A375 (cell line): Measurements from ENCODE around the gene SPCS2. TPM values are rescaled to one million over a fixed set of nuclear protein-coding genes. Genes with fewer than 3 reads are reported as not detected.

Experiments
- small RNA-seq: library from RNA; depleted of rRNA; stranded (forward); fragments of <200 nt; gene quantifications from one replicate; pipeline ENCODE3, GENCODE V24; 2014
- total RNA-seq: library from RNA; depleted of rRNA; stranded (reverse); fragments of >200 nt; shearing (Covaris generic); gene quantifications from 2 replicates; pipeline ENCODE4 v1.2.3, GENCODE V29; 2014; rRNA removed

SPCS2 gene
- total RNA-seq: 57.3 and 67.4 TPM in 2 replicates

DNA sequence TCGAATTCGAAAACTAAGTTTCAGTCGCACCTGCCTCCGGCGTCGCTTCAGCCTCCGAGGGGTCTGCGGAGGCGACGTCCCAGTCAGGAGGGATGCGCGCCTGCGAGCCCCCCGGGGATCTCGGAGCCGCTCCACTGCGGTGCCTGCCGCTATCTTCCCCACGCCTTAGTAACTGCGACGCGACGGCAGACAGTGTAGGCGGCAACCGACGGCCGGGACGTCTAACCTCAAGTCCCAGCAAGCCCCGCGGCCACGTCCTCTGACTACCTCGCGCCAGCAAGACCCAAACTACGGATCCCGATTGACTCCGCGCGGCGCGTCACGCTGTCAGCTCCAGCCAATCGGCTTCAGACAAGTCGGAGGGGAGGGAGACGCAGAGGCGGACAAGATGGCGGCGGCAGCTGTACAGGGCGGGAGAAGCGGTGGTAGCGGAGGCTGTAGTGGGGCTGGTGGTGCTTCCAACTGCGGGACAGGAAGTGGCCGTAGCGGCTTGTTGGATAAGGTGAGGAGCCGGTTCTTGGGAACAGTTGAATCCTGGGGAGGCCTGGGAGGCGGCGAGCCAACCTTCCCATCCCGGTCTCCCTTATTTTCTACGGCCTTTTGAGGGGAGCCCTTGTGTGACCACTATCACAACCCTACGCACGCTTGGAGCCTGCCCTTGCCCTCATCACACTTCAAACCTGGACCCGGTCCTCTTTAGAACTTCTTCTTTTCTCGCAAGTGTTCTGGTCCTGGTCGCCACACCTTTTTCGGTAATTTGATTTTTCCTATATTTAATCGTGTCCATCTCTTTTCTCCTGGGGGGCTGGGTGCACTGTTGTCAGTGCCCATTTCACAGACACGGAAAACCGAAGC, at the start of gene SPCS2, which contains the start of gene XRRA1:
SPCS2 (plus strand) TSS at position 369 of the 855 bp plus-strand sequence; CDS start at position 389, 20 bp downstream.
XRRA1 (minus strand) TSS at position 194 of the 855 bp plus-strand sequence. CDS start 8,213 bp downstream, outside the sequence.

GRCh38 chr11:74988541-74989259, 39.6 kb downstream of the SPCS2 start, which contains the start of gene NEU3:
TSS of gene NEU3 (plus strand) at chr11:74988933. CDS start at chr11:74989061, 128 bp downstream.

Small RNA genes lying within 50 kb of the gene (small RNA-seq; reads per million reads assigned to genes)
- not detected for gene RNU6-216P

Other genes with a start within 250 kb of the SPCS2 start
- gene CHRDL2, start 217.8 kb upstream of the SPCS2 start, total RNA-seq: not detected in 2 replicates
- 16.5 and 22.9 TPM in 2 replicates for gene RNF169, start 200.4 kb upstream of the SPCS2 start, total RNA-seq
- gene XRRA1, start 175 bp upstream of the SPCS2 start, total RNA-seq: 13.9 and 26.2 TPM in 2 replicates
- 12.8 and 17.6 TPM in 2 replicates for gene NEU3, start 39.7 kb downstream of the SPCS2 start, total RNA-seq
- not detected in 2 replicates for gene OR2AT4, start 147.6 kb downstream of the SPCS2 start, total RNA-seq
- gene SLCO2B1, start 201.8 kb downstream of the SPCS2 start, total RNA-seq: 0.04 TPM in 1 of 2 replicates, not detected in the other